GM18498 (cell line): ENCODE data around the gene HPGDS.
"Not testable (repeated sequence)": the region's sequence is repeated elsewhere in the genome, so short reads cannot be mapped to it uniquely, and the experiment has no call there.

Experiments used
- ATAC-seq: cut with Tn5 transposase; IDR thresholded peaks from one replicate; pipeline ENCODE4 v1.9.1; 2021; ENCODE audit warnings: mild to moderate bottlenecking, moderate library complexity; ENCODE audit not compliant: unreplicated experiment

HPGDS gene

DNA sequence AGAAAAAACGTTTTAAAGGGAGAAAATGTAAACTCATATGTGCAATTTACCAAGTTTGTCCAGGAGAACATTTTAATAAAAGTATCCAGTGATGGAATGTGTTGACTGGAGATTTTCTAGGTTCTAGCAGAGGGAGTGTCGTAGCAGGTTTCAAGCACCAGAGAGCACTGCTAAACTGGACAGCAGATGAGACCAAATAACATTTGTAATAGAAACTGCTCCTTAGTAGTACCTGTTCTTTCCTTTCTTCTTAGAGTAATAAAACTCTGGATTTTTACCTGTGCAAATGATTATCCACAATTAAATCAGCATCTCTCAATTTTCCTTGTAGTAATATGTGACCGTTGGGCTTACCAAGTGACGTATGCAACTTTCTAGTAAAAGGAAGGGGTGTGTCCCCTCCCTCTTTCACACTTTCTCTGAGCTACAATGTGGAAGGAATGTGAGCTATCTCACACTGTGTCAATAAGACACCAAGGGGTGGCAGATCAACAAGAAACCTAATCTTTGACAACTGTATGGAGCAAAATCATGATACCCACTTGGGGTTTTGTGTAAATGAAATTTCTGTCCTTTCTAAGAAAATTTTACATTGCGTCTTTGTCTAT lies 9.5 kb downstream of the HPGDS start:
- no peak for ATAC-seq

DNA sequence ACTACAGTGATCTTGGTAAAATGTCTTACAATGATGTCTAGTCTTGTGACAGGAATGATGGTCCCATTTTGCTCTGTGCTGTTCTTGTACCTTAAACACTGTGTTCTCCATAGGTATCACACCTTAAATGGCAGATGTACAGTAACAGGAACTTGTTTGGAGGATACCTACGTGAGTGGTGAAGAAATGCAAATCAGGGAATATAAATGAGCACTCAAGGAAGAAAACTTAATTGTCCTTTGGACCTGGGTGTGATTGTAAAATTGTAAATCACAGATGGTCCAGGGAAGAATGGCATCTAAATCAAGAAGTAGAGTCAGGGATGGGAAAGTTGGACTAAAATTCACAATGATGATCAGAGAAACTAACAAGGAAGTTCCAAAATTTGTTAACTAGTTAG lies 12.7 kb downstream of the HPGDS start:
- no peak for ATAC-seq

DNA sequence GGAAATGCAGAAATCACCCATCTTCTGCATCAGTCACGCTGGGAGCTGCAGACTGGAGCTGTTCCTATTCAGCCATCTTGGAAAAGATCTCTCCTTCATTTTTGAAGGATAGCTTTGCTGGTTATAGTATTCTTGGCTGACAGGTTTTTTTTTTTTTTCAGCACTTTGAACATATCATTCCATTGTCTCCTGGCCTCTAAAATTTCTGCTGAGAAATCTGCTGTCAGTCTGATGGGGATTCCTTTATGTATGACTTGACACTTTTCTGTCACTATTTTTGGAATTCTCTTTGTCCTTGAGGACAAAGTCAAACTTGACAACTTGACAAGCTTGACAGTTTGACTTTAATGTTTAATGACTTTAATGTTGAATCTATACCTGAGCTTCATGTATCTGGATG lies 16.8 kb downstream of the HPGDS start:
- ATAC-seq, result no peak

DNA sequence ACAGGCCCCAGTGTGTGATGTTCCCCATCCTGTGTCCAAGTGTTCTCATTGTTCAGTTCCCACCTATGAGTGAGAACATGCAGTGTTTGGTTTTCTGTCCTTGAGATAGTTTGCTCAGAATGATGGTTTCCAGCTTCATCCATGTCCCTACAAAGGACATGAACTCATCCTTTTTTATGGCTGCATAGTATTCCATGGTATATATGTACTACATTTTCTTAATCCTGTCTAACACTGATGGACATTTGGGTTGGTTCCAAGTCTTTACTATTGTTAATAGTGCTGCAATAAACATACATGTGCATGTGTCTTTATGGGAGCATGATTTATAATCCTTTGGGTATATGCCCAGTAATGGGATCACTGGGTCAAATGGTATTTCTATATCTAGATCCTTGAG lies 22.7 kb downstream of the HPGDS start:
- not testable (repeated sequence) for ATAC-seq

DNA sequence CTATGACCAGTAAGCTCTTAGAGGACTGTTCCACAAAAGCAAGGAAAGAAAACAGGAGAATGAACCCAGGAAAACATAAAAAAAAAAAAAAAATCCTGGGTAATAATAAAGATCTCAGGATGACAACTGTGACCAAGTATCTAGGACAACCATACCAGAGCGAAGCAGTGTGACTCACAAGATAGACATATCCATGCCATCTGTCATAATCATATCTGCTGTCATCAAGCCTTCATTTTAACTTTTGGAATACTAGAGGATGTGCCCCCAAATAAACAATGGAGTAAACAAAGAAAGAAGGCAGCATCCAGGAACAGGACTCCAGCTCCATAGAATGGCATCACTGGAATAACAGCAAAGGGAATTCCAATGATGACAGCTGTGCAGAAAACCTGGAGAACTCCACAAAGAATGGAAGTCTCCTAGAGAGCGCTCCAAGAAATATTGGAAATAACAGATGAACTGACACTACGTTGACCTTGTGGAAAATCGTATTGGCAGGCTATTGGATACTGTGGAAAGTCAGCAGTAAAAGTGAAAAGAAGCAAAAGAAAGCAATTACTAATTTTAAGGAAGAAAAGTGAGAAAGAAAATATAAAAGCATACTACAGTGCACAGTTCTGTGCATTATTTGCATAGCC lies 35.3 kb downstream of the HPGDS start:
- ATAC-seq, result no peak

DNA sequence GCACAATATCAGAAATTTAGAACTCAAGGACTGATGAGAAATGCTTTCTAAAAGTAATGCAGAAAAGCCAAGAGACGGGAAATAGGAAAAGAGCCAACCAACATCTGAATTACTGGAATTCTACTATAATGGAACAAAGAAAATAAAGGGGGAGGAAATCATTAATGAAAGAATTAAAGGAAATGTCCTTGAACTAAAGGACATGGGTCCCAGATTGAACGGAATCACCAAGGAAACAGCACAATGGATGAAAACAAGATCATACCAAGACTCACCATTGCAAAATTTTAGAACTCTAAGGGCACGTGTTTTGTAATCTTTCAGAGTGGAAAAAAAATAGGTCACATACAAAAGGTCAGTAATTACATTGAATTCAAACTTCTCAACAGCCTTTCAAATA lies 35.9 kb downstream of the HPGDS start:
- ATAC-seq, result no peak

DNA sequence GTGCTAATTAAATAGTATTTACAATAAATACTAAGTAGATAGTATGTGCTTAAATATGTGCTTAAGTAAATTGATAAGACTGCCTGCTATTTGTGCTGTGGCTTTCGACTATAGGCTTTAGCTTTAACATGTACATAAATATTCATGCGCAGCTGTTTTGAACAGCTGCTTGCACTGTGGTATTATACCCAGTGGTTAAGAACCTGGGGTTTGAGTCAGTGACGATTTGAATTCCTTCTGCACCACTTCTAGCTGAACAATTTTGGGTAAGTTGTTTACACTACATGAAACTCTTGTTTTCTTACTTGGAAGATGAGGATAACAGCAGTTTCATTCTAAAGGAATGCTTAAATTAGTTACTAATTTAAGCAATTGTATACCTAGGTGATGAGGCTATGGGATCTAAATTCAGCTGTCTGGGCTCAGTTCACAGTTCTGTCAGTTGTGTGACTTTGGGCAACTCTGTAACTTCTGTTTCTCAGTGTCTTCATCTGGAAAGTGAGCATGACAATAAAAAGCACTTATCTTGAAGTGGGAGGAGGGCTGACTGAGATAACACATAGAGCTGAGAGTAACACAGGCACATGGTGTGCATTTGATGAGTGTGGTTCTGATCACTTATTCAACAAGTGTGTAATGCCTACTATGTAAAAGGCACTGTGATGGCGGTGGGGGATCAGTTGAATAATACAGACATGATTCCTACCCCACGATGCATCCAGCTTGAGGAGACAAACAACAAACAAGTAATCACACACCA lies 37.0 kb downstream of the HPGDS start:
- ATAC-seq, result no peak

DNA sequence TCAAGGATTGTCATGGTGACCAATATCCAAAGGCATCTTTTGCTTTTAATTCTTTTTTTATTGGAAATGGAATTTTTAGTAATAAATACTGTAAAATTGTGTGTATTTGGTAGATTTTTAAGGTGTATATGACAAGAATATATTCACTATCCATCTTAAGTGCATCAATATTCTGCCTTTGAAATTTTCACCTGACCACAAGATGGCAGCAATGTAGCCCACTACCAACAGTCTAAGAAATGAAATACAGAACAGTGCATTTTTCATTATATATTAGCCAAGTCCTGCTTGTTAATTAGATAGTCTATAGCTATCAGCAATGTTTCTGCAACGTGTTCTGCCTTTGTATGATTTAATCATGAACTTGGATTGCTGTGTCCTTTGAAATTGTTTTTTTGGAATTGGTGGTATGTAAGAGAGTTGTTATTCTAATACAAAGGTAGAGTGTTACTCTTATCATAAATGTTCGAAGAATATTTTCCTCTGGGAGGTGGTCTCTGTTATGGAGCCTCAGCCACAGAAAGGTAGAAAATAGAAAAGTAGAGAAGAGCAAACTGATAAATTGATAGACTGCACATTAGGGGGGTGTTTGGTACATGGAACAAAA lies 38.2 kb downstream of the HPGDS start:
- peak; percentile 66 for ATAC-seq

DNA sequence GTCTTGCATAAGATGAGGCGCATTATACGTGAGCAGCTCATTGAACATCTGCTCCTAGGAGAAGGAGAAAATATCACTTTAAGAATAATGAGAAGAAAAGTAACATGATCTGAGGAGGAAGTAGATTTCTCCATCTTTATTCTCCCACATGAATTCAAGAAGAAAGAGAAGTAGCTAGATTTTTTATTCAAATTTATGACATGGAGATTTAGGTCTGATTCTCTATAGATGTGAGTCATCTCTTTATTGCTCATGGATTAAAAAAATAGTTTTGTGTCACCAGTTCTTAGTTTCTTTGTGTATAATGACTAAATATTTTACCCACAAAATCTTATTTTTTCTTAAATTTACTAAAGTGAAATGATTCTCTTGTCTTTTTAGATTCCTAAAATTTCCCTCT lies 40.4 kb downstream of the HPGDS start:
- ATAC-seq, result no peak

DNA sequence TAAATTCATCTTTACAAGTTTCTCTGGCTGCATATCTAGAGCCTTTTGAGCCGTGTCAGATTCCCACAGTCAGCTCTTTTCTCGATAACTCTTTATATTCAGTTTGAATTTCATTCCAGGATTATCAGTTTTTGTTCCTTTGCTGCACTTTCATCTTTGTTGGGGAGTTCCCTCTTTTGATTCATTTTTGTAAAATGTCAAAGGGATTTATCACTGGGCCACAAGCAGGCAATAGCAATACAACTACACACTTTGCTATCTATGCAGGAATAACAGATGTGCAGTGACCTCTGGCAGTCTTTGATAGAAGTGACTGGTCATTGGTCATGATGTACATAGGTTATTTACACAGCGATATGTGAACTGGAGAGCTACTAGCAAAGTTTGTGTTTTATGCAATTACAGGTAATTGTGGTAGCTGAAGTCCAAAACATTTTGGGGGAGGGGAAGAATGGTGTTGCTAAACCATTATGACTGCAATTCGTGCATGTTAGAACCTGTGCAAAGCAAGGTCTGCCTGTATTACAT lies 43.8 kb downstream of the HPGDS start:
- no peak for ATAC-seq

DNA sequence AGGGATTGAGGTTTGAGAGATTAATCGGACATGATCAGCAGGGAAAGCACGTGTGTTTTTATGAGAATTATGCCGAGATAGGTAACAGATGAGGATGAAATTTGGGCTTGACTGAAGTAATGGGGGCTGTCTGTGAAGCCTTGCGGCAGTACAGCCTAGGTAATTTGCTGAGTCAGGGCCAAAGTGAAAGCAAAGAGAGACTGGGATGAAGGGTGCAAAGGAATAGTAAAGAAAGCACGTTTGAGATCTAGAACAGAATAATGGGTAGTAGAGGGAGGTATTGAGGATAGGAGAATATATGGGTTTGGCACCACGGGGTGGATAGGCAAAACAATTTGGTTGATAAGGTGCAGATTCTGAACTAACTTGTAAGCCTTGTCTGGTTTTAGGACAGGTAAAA lies 47.2 kb downstream of the HPGDS start:
- not testable (repeated sequence) for ATAC-seq

DNA sequence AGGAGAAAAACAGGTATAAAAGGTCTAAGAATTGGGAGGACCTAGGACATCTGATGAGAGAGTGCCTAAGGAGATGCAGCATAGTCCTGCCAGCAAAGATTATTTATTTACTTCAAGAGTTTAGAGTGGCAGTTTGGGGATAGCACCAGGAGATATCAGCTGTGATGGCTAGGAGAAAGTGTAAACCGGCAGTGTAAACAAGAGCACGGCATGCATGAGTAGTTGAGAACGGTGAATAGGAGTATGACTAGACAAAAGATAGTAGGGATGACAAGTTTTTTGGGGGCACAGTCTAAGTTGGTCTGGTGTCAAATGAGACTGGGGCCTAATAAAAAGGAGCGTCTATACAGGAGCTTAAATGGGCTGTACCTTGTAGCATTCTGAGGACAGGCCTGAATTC lies 48.7 kb downstream of the HPGDS start:
- ATAC-seq, result not testable (repeated sequence)

DNA sequence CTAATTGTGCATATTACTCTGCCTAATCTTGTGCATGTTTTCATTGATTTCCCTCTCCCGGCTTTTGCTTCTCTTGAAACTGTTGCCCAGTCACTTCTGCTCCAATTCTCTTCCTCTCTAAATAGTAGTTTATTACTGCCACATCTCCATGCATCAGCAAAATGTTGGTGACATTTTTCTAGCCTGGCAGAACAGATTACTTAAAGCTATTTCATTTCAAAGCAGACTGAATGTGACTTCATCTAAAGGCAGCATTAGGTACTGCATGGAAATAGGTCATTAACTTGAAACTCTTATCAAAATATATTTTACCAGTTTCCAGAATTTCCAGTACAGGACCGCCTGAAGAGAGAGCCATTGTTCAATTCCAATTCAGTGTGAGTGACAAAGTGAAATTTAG lies 52.4 kb downstream of the HPGDS start:
- ATAC-seq, result no peak

DNA sequence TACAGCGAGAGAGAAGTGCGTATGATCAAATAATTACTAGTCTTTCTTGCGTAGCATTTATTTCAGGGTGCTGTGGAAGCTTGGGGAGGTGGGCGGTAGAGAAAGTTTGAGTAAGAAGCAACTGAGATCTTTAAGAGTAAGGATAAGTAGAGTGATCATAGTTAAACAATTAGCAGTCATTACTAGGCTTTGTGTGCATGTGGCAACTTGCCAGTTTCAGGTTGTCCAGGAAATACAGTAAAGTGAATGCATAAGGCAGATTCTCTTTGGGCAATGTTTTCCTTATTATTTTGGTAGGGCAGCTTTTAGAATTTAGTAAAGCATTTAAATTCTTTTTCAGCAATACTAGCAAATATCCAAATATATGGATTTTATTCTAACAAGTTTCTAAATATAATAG lies 57.0 kb downstream of the HPGDS start:
- no peak for ATAC-seq

DNA sequence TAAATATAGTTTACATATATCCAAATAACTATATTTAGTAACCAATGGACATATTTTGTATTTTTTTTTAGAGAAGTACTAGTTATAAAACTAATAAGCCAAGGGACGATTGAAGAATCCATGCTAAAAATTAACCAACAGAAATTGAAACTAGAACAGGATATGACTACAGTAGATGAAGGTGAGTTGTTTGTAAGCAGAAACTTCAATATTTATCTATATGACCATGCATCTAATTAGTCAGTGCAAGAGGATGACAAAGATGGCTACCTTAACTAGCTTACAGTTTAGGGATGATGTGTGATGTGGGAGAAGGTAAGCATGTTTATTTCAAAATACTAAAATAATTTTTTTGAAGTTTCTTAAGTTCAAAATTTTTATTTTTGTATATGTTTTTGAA lies 57.7 kb downstream of the HPGDS start:
- ATAC-seq, result no peak

DNA sequence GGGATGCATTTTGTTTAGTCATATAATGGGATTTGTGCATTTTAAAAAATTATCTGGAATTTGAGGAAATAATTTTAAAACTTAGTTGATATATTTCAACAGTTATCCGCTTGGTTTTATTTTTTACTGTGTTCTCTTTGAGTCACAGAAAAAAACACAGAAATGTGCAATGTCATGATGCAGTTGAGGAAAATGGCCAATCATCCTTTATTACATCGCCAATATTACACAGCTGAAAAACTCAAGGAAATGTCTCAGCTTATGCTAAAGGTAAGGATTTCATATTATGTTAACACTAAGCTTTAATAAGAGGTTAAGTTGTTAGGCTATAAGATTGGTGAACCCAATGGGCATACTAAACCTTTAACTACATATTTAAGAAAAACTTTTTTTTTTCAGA lies 63.9 kb downstream of the HPGDS start:
- no peak for ATAC-seq

DNA sequence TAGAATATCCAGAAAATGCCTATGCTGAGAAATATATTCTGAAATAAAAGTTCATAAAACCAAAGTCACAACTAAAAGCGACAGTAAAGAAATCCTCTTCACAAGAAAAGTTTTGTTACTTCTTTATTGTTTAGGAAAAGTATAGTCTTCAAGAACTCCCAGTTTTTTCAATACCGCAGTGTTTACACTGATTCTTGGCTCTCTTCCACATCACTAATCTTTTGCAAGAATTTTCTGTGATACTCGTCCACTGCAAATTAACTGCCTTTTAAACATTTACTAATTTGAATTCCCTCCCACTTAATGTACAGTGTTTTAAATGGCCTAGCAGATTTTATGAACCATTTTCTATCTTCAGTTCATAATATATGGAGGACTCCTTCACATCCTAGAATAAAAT lies 65.1 kb downstream of the HPGDS start:
- ATAC-seq, result no peak

DNA sequence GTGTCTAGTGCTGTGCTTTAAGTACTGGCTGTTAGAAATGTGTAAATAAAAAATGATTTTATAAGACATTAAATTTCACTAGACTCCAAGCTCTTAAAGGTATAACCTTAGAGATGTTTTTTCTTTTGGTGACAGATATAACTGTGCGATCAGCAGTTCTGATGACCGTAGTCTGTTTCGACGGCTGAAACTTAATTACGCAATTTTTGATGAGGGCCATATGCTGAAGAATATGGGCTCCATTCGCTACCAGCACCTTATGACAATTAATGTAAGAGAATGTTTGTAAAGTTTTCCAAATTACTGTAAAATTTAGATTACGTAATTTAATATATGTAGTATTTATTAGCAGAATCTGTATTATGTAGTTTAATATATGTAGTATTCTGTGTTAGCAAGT lies 66.4 kb downstream of the HPGDS start:
- no peak for ATAC-seq

DNA sequence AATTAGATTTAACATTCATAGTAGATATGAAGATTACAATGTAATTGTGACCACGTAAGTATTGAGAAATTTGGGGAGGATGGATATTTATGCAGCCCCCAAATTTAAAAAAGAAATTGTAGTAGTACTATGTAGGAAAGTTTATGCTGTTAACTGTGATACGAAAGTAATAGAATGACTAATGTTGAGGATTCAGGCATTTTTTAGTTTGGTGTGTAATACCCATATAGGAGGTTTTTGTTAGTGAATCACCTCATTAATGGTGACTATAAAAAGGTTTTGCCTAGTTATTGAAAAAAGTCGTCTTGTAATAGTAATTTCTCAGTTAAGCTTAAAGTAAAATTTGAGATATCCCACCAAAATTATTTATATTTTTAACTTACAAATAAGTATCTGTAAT lies 67.7 kb downstream of the HPGDS start:
- ATAC-seq, result no peak

DNA sequence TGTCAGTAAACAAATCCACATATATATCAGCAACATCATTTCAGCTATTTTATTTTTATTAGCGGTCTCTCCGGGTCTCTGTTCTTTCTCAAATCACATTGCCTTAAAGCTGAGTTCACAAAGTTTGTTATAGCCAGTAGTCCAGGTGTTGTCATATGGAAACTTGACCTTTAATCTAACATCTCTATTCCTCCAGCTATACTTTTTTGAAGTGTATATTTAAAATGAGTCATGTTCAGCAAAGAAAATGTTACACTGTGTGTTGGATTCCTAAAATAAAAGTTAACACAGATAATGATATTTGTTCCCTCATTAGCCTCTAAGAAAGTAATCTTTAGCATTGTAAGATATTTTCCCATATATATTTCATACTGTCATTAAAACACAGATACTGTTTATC lies 71.4 kb downstream of the HPGDS start:
- ATAC-seq, result no peak

DNA sequence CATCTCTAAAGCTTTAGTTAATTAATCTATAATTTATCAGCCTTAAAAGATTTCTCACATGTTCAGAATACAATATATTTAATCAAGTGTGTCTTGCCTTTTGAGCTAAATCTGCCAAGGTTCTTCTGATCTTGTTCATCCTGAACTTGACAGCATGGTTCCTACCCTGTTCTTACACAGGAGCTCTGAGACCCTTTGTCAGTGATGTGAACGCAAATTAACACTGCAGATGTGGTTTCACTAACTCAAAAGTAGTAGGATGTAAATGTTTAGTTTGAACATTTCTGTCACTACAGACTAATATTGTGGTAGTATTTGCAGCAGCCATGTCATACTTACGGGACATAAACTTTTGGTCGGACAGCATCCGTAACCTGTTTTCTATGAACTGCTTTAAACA lies 75.6 kb downstream of the HPGDS start:
- no peak for ATAC-seq
